NCI-H128 (cell line): Measurements from ENCODE around the gene HS6ST2.
"Not testable (repeated sequence)": the region's sequence is repeated elsewhere in the genome, so short reads cannot be mapped to it uniquely, and the experiment has no call there.

Experiments
- DNase-seq: peaks from one replicate; lab custom pipeline; 2025; ENCODE audit not compliant: unreplicated experiment; lab: John Stamatoyannopoulos, UW

The HS6ST2 gene

GRCh38 chrX:132958091-132958703 lies at the start of gene HS6ST2:
Gene HS6ST2, minus strand, starts transcription at chrX:132958629.
- DNase-seq, result no peak

GRCh38 chrX:133007458-133007857 lies 49.0 kb upstream of the HS6ST2 start:
- no peak for DNase-seq

- no peak for DNase-seq
These were observed 47.2 kb upstream of the HS6ST2 start for GRCh38 chrX:133005616-133006015.

- DNase-seq, result no peak
These were observed 46.6 kb upstream of the HS6ST2 start for GRCh38 chrX:133005042-133005441.

- DNase-seq, result no peak
These were observed 40.8 kb upstream of the HS6ST2 start for GRCh38 chrX:132999209-132999608.

- no peak for DNase-seq
These were observed 32.4 kb upstream of the HS6ST2 start for GRCh38 chrX:132990835-132991234.

GRCh38 chrX:132986556-132986955 lies 28.1 kb upstream of the HS6ST2 start:
- no peak for DNase-seq

- DNase-seq, result no peak
These were observed 25.7 kb upstream of the HS6ST2 start for GRCh38 chrX:132984058-132984650.

- no peak for DNase-seq
These were observed 25.1 kb upstream of the HS6ST2 start for GRCh38 chrX:132983496-132983895.

- DNase-seq, result not testable (repeated sequence)
These were observed 21.6 kb upstream of the HS6ST2 start for GRCh38 chrX:132980035-132980434.

- DNase-seq, result no peak
These were observed 10.0 kb upstream of the HS6ST2 start for GRCh38 chrX:132968296-132968949.

GRCh38 chrX:132967049-132967448 lies 8.6 kb upstream of the HS6ST2 start:
- DNase-seq, result no peak

GRCh38 chrX:132965461-132965860 lies 7.0 kb upstream of the HS6ST2 start:
- DNase-seq, result no peak

- DNase-seq, result no peak
These were observed 3.1 kb upstream of the HS6ST2 start for GRCh38 chrX:132961511-132961910.

GRCh38 chrX:132957211-132958090 lies 978 bp downstream of the HS6ST2 start:
- no peak for DNase-seq

GRCh38 chrX:132956421-132957210 lies 1.8 kb downstream of the HS6ST2 start:
- DNase-seq, result no peak

GRCh38 chrX:132955690-132956089 lies 2.7 kb downstream of the HS6ST2 start:
- DNase-seq, result no peak

- no peak for DNase-seq
These were observed 4.1 kb downstream of the HS6ST2 start for GRCh38 chrX:132954323-132954722.

GRCh38 chrX:132953354-132953753 lies 5.1 kb downstream of the HS6ST2 start:
- DNase-seq, result no peak

- DNase-seq, result no peak
These were observed 9.7 kb downstream of the HS6ST2 start for GRCh38 chrX:132948648-132949260.
